SK-N-SH (cell line): Measurements from ENCODE around the gene LHX4. TPM values are rescaled to one million over a fixed set of nuclear protein-coding genes. Genes with fewer than 3 reads are reported as not detected.

Experiments used
- CTCF ChIA-PET: fragments of 300-600, 350-600 bp; formaldehyde crosslinking; extraction: SDS; loops from one replicate; lab custom pipeline; 2021; lab: Yijun Ruan, JAX
- POLR2A ChIA-PET: fragments of 350-600 bp; sonication (Branson Sonifier 250); formaldehyde crosslinking; extraction: SDS; loops from one replicate; lab custom pipeline; 2020; ENCODE audit warnings: antibody characterized with exemption, inconsistent platforms; lab: Yijun Ruan, JAX
- DNase-seq: peaks from one replicate; pipeline ENCODE4 v3.0.0; 2012
- H2AFZ ChIP-seq: fragments of 200-600 bp; sonication (generic); 2 replicates; pipeline ENCODE4 v1.8.1; 2016; ENCODE audit warnings: antibody characterized with exemption, mild to moderate bottlenecking, low read depth
- H3F3A ChIP-seq: fragments of 200-600 bp; sonication (generic); replicated peaks from 2 replicates; pipeline ENCODE3; 2016; ENCODE audit warnings: antibody characterized with exemption, mild to moderate bottlenecking; ENCODE audit not compliant: insufficient read depth
- H3K27ac ChIP-seq, 2 experiments: fragments of 200-500 bp in 1 of 2; fragments of 200-600 bp in 1 of 2; sonication (Bioruptor generic) in 1 of 2; sonication (generic), shearing (Covaris generic) in 1 of 2; 2 replicates each; pipeline versions ENCODE4 v1.5.1 to v1.6.1; 2014 to 2016; ENCODE audit warnings: low read depth in 2 of 2, inconsistent platforms in 1 of 2, low read length in 1 of 2, mild to moderate bottlenecking in 1 of 2, mixed read lengths in 1 of 2
- H3K27me3 ChIP-seq: fragments of 200-600 bp; sonication (generic), shearing (Covaris generic); 2 replicates; pipeline ENCODE4 v1.6.1; 2016; ENCODE audit warnings: mixed run types; ENCODE audit not compliant: insufficient read depth
- H3K36me3 ChIP-seq, 2 experiments: fragments of 200-500 bp in 1 of 2; fragments of 200-600 bp in 1 of 2; sonication (Bioruptor generic) in 1 of 2; sonication (generic) in 1 of 2; replicated peaks in 1 of 2; 2 replicates each; pipeline versions ENCODE3 to v1.5.1; 2014 to 2016; ENCODE audit warnings: low read length in 1 of 2, mild to moderate bottlenecking in 1 of 2; ENCODE audit not compliant: insufficient read depth in 2 of 2, control insufficient read depth in 1 of 2
- H3K4me1 ChIP-seq, 2 experiments: fragments of 200-500 bp in 1 of 2; fragments of 200-600 bp in 1 of 2; sonication (Bioruptor generic) in 1 of 2; sonication (generic), shearing (Covaris generic) in 1 of 2; 2 replicates each; pipeline versions ENCODE4 v1.5.1 to v1.6.1; 2014 to 2016; ENCODE audit warnings: low read depth in 1 of 2, low read length in 1 of 2, mixed run types in 1 of 2; ENCODE audit not compliant: insufficient read depth in 2 of 2, control insufficient read depth in 1 of 2
- H3K4me2 ChIP-seq: fragments of 200-600 bp; sonication (generic), shearing (Covaris generic); 2 replicates; pipeline ENCODE4 v1.6.1; 2017; ENCODE audit warnings: mixed run types
- H3K4me3 ChIP-seq, 2 experiments: fragments of 200-500 bp in 1 of 2; fragments of 200-600 bp in 1 of 2; sonication (Bioruptor generic) in 1 of 2; sonication (generic), shearing (Covaris generic) in 1 of 2; 2 replicates each; pipeline versions ENCODE4 v1.5.1 to v1.8.1; 2014 to 2016; ENCODE audit warnings: low read depth in 2 of 2, inconsistent platforms in 1 of 2, low read length in 1 of 2, mild to moderate bottlenecking in 1 of 2, mixed read lengths in 1 of 2, moderate library complexity in 1 of 2
- H3K79me2 ChIP-seq: fragments of 200-600 bp; sonication (generic); 2 replicates; pipeline ENCODE4 v1.8.1; 2017; ENCODE audit warnings: mild to moderate bottlenecking; ENCODE audit not compliant: insufficient read depth
- H3K9ac ChIP-seq: fragments of 200-600 bp; sonication (generic); 2 replicates; pipeline ENCODE4 v1.6.1; 2017; ENCODE audit warnings: mixed run types
- H3K9me2 ChIP-seq: fragments of 200-600 bp; sonication (generic); 2 replicates; pipeline ENCODE4 v1.6.1; 2017; ENCODE audit warnings: mixed run types
- H3K9me3 ChIP-seq: fragments of 200-600 bp; sonication (generic); 2 replicates; pipeline ENCODE4 v1.6.1; 2017; ENCODE audit warnings: mixed run types, mild to moderate bottlenecking, moderate library complexity
- H4K20me1 ChIP-seq: fragments of 200-600 bp; sonication (generic); 2 replicates; pipeline ENCODE4 v1.6.1; 2017; ENCODE audit warnings: mild to moderate bottlenecking, mixed run types; ENCODE audit not compliant: insufficient read depth
- CHD2 ChIP-seq: fragments of 150-350 bp; IDR thresholded peaks from 2 replicates; pipeline ENCODE4 v1.6.1; 2018; ENCODE audit warnings: low read length; ENCODE audit not compliant: partially characterized antibody
- ELF1 ChIP-seq: IDR thresholded peaks from 2 replicates; pipeline ENCODE4 v1.4.0; 2012
- EP300 ChIP-seq, 2 experiments: IDR thresholded peaks; 2 replicates each; pipeline versions ENCODE4 v1.4.0 to v1.6.1; 2012; ENCODE audit warnings: borderline replicate concordance in 1 of 2, low read depth in 1 of 2, low read length in 1 of 2
- EZH2phosphoT487 ChIP-seq: fragments of 200-600 bp; sonication (generic); IDR thresholded peaks from 2 replicates; pipeline ENCODE4 v1.6.1; 2017; ENCODE audit warnings: low read depth, mixed run types, mild to moderate bottlenecking, antibody characterized with exemption, moderate library complexity, borderline replicate concordance
- FOXJ3 ChIP-seq: sonication (generic); formaldehyde crosslinking; IDR thresholded peaks from 2 replicates; pipeline ENCODE4 v1.5.1; 2020; ENCODE audit warnings: mild to moderate bottlenecking, missing genetic modification reagents
- FOXM1 ChIP-seq: IDR thresholded peaks from 2 replicates; pipeline ENCODE4 v1.4.0; 2012; ENCODE audit warnings: low read depth, mild to moderate bottlenecking
- MEF2A ChIP-seq: IDR thresholded peaks from 2 replicates; pipeline ENCODE4 v1.4.0; 2012; ENCODE audit warnings: low read depth, borderline replicate concordance
- NFIC ChIP-seq: IDR thresholded peaks from 2 replicates; pipeline ENCODE4 v1.4.0; 2012; ENCODE audit warnings: borderline replicate concordance
- PBX3 ChIP-seq: IDR thresholded peaks from 2 replicates; pipeline ENCODE4; 2012
- RAD21 ChIP-seq: IDR thresholded peaks from 2 replicates; pipeline ENCODE4 v1.6.1; 2012; ENCODE audit warnings: mild to moderate bottlenecking, low read length
- REST ChIP-seq: IDR thresholded peaks from 2 replicates; pipeline ENCODE4 v1.6.1; 2012; ENCODE audit warnings: mild to moderate bottlenecking, low read depth, low read length, moderate library complexity
- RXRA ChIP-seq: IDR thresholded peaks from 2 replicates; pipeline ENCODE4 v1.4.0; 2012; ENCODE audit warnings: low read depth, mild to moderate bottlenecking, borderline replicate concordance
- SMC3 ChIP-seq: IDR thresholded peaks from 2 replicates; pipeline ENCODE4 v1.6.1; 2012; ENCODE audit warnings: low read depth, low read length, improper control_type of control experiment
- TAF1 ChIP-seq: IDR thresholded peaks from 2 replicates; pipeline ENCODE4 v1.6.1; 2012; ENCODE audit warnings: low read depth, mild to moderate bottlenecking, low read length, moderate library complexity, borderline replicate concordance
- TCF12 ChIP-seq: IDR thresholded peaks from 2 replicates; pipeline ENCODE4 v1.4.0; 2012
- TEAD4 ChIP-seq: IDR thresholded peaks from 2 replicates; pipeline ENCODE4 v1.4.0; 2012; ENCODE audit warnings: mild to moderate bottlenecking, borderline replicate concordance; ENCODE audit not compliant: insufficient read depth
- ZBTB33 ChIP-seq: IDR thresholded peaks from 2 replicates; pipeline ENCODE4 v1.4.0; 2012; ENCODE audit warnings: low read depth, borderline replicate concordance
- WGBS: methylation state at CpG from one replicate; pipeline ENCODE4 v1.1.6; 2017; ENCODE audit warnings: low lambda C conversion rate; 5-methylcytosine and 5-hydroxymethylcytosine counted together
- polyA plus RNA-seq, 3 experiments: library from polyadenylated mRNA; depleted of rRNA; stranded (reverse); fragments of >200 nt; gene quantifications; 2 replicates each; pipeline ENCODE4 v1.2.3, GENCODE V29; 2012
- TF ChIP-seq, protein P1 (sequence below): IDR thresholded peaks from 2 replicates; pipeline ENCODE4 v1.4.0; 2012; ENCODE audit warnings: low read depth, borderline replicate concordance
- TF ChIP-seq, protein P2 (sequence below): IDR thresholded peaks from 2 replicates; pipeline ENCODE4 v1.4.0; 2012; ENCODE audit warnings: low read depth

Gene LHX4
- polyA plus RNA-seq, 1 of the 3 experiments (the other 2 are of a cell fraction) = not detected

GRCh38 chr1:180185281-180185680 lies 44.8 kb upstream of the LHX4 start:
- Histone ChIP-seq H3K4me3 (no peak overlapping the region), H2AFZ (no peak overlapping the region), H3K36me3 (peaks cover 29 to 81% of the 10 kb centered on the region in 2 experiments), H3K9me3 (no peaks in the 10 kb centered on the region), H3K4me1 (peaks cover 0 to 2% of the 10 kb centered on the region in 2 experiments; a peak in 1 of 4 replicates), H3F3A (no peaks in the 10 kb centered on the region), H3K27me3 (no peaks in the 10 kb centered on the region), H4K20me1 (no peaks in the 10 kb centered on the region), H3K79me2 (no peaks in the 10 kb centered on the region), H3K9ac (no peak overlapping the region), H3K9me2 (no peaks in the 10 kb centered on the region), H3K27ac (no peak overlapping the region), H3K4me2 (no peak overlapping the region)
- POLR2A ChIA-PET = no interaction called here
- CTCF ChIA-PET = interaction anchor here (0.7 to 2.5 kb wide), 4 partner anchors 18 to 330 kb away, joined by 3 to 8 read pairs (median 4); no protein-coding TSS in a partner anchor
- WGBS = no CpG with 5 or more reads among the region's 5 CpGs
- TF ChIP-seq RAD21 (no peak), FOXJ3 (CRISPR knock-in tag) (no peak), EP300 (IDR thresholded peaks at IDR 0.05; ENCODE audit: borderline replicate concordance in 1 of 2, low read depth in 1 of 2, low read length in 1 of 2) (no peak), TAF1 (no peak), TCF12 (no peak), NFIC (no peak), TEAD4 (no peak), MEF2A (no peak), ZBTB33 (no peak), ELF1 (no peak), CHD2 (no peak), SMC3 (no peak), REST (no peak), FOXM1 (no peak), PBX3 (no peak), RXRA (no peak), EZH2phosphoT487 (no peak)
- TF ChIP-seq, protein P1, sequence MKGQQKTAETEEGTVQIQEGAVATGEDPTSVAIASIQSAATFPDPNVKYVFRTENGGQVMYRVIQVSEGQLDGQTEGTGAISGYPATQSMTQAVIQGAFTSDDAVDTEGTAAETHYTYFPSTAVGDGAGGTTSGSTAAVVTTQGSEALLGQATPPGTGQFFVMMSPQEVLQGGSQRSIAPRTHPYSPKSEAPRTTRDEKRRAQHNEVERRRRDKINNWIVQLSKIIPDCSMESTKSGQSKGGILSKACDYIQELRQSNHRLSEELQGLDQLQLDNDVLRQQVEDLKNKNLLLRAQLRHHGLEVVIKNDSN = no peak
- TF ChIP-seq, protein P2, sequence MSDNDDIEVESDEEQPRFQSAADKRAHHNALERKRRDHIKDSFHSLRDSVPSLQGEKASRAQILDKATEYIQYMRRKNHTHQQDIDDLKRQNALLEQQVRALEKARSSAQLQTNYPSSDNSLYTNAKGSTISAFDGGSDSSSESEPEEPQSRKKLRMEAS = no peak
- no peak for DNase-seq
